HG02763 (cell line): ENCODE results near the gene GVQW3.
"Not testable (repeated sequence)": the region's sequence is repeated elsewhere in the genome, so short reads cannot be mapped to it uniquely, and the experiment has no call there.

Experiments
- ATAC-seq: cut with Tn5 transposase; IDR thresholded peaks from one replicate; pipeline ENCODE4 v1.9.1; 2021; ENCODE audit warnings: mild to moderate bottlenecking, moderate library complexity; ENCODE audit not compliant: unreplicated experiment

GVQW3 gene

GRCh38 chr11:76382209-76382608, 1.1 kb downstream of the GVQW3 start:
- no peak for ATAC-seq

- ATAC-seq, result no peak
Measured at GRCh38 chr11:76385903-76386302, 4.8 kb downstream of the GVQW3 start.

- no peak for ATAC-seq
Measured at GRCh38 chr11:76388408-76388807, 7.3 kb downstream of the GVQW3 start.

DNA sequence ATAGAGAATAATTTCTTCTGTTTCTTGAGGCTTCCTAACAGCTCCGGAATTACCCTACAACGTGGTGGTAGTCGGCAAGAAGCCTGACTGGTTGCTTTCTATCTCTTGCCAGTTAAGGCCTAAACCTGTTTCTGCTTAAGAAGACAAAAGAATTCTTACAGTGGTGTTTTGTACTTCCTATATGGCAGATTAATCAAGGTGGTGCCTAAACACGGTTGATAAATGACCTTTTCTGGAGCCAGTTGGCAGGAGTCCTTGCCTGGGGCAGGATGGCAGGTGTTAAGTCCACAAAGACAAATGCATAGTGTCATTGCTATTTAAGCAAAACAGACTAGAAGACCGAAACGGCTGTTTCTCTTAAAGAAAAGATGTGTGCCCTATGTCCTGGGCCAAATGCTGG, 9.9 kb downstream of the GVQW3 start:
- no peak for ATAC-seq

- no peak for ATAC-seq
Measured at GRCh38 chr11:76391811-76392475, 10.8 kb downstream of the GVQW3 start.

GRCh38 chr11:76392870-76393269, 11.7 kb downstream of the GVQW3 start:
- no peak for ATAC-seq

DNA sequence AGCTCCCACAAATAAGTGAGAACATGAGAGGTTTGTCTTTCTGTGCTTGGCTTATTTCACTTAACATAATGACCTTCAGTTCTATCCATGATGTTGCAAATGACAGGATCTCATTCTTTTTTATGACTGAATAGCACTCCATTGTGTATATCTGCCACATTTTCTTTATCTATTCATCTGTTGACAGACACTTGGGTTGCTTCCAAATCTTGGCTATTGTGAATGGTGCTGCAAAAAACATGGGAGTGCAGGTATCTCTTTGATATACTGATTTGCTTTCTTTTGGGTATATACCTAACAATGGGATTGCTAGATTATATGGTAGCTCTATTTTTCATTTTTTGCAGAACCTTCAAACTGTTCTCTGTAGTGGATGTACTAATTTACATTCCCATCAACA, 13.3 kb downstream of the GVQW3 start:
- no peak for ATAC-seq

DNA sequence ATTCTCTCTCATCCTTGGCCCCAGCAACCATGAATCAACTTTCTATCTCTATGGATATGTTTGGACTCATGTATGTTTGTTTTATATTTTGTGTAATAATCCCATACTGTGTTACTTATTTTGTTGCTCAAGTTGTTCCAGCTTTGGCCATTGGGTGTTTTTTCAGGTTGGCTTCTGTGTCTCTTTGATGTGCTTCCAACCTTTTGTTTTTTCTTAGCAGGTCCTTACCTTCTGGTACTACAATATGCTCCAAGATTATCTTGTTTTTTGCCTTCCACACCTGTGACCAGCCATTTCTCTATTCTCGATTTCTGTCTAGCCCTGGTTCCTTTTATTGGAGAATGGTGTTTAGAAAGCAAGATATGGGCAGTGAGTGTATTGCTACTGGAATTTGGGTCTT, 14.2 kb downstream of the GVQW3 start:
- no peak for ATAC-seq

DNA sequence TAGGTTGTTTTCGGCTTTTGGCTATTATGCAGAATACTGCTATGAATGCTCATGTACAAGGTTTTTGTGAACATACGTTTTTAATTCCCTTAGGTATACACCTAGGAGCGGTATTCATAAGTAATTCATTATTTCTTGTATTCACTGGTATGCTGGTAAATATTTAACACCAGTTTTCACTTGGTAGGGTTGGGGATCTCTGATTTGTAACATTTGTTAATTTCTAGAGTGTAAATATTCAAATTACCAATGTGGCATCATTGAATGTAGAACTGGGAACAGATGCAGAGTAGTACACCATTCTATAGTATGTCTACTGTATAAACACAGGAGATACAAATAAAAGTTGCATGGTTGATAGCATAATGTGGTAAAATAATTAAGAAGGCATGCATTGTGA, 16.3 kb downstream of the GVQW3 start:
- ATAC-seq, result no peak

- ATAC-seq, result no peak
Measured at GRCh38 chr11:76400967-76401366, 19.8 kb downstream of the GVQW3 start.

DNA sequence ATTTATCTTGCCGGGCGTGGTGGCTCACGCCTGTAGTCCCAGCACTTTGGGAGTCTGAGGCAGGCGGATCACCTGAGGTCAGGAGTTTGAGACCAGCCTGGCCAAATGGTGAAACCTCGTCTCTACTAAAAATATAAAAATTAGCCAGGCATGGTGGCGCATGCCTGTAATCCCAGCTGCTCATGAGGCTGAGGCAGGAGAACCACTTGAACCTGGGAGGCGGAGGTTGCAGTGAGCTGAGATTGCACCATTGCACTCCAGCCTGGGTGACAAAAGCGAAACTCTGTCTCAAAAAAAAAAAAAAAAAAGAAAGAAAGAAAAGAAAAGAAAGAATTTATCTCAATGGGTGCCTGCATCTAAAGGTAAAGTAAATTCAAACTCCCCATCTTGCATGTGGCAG, 20.4 kb downstream of the GVQW3 start:
- ATAC-seq, result not testable (repeated sequence)

DNA sequence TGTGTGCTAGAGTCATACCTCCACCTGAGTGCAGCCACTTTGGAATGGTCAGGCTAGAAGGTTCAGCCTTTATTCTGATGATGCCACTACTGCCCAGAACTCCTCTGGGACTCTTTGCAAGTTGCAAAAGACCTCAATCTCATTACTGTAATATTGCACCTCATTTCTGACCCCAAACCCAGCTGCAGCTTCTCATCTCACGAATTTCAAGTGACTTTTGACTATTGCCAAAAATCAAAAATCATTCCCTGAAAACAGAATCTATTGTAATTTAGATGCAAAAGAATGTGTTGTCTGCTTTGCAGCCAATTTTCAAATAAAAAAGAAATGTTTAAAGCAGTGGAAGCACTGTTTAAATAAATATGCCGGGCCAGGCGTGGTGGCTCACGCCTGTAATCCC, 25.2 kb downstream of the GVQW3 start:
- no peak for ATAC-seq

GRCh38 chr11:76408171-76408965, 27.2 kb downstream of the GVQW3 start:
- ATAC-seq, result no peak

GRCh38 chr11:76410851-76411357, 29.8 kb downstream of the GVQW3 start:
- ATAC-seq, result no peak

DNA sequence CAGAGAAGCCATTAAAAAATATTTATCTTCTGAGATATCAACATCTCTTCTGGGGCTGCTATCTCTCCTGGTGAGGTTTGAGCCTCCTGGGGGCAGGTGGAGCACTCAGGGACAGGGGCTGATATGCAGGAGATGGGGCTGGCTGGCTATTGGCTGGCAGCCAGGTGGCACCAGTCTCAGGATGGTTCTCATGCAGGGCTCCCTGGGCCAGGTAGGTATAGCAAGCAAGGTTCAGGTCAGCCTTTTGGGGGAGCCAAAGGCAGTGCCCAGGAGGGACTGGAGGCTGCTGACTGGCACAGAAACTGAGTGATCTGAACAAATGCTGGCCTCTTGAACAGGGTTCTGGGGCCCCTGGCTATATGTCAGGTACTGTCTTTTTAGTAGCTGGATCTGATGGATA, 34.0 kb downstream of the GVQW3 start:
- ATAC-seq, result no peak

DNA sequence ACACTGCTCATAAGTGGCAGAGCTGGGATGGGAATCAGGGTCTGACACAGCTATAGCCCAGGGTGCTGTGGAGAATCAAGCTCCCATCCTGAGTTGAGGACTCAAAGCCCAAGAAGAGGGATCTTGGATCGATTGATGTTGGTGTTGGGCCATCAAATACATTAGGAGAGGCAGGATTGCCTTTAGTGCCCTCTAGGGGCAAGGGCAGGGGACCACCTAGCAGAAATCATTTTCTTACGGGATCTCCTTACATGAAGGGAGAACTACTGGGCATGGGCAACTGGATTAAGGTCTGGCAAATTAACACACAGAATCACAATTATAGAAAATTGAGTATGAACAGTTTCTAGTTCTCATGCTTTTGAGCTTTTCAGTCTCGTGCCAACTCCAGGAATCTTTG, 38.8 kb downstream of the GVQW3 start:
- no peak for ATAC-seq

GRCh38 chr11:76424379-76424778, 43.3 kb downstream of the GVQW3 start:
- no peak for ATAC-seq

- no peak for ATAC-seq
Measured at GRCh38 chr11:76424891-76425290, 43.8 kb downstream of the GVQW3 start.

- ATAC-seq, result no peak
Measured at GRCh38 chr11:76426660-76427059, 45.5 kb downstream of the GVQW3 start.

- no peak for ATAC-seq
Measured at GRCh38 chr11:76436020-76436419, 54.9 kb downstream of the GVQW3 start.

DNA sequence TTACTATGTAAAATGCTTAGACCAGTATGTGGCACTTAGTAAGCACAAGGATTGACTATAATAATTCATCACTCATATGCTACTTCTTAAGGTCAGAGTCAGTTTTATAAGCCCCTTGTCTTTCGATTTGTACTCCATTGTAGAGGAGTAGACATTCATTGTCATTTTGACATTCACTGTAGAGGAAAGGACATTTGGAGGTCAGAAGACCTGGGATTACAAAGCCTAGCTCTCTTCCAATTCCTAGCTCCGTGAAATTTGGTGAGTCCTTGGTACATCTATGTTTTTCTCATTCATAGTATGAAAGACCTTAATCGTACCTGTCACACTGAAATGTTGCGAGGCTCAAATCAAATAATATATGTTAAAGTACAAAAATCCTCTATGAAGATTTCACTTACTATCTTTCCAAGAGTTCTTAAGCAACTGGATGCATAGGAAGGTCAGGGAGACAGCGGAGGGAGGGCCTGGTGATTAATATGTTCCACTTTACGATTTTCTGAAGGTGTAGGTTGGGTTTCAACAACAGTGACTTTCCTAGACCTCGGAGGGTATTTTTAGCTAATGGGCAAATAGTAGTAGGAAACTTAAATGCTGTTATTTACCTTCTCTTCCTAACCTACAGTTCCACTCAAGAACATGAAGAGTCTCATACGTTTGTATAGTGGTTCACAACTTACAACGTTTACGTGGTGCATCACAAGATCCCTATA, 62.3 kb downstream of the GVQW3 start:
- ATAC-seq, result no peak

DNA sequence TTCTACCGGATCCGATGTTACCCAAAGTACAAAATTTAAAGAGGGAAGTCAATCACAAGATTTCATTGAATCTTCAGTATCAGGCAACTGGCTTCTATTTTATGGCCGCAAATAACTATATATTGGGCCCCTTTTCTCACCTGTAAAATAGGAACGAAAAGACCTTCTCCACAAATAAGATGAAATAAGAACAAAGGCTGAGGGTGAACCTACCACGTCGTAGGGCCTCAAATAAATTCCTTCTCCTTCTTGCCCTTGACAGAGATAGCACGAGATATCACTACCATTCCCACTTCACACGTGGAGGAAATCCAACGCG, 62.9 kb downstream of the GVQW3 start:
- no peak for ATAC-seq
